Superior temporal gyrus (tissue), 1 donor: ENCODE data around the gene NIPBL.
"Not testable (repeated sequence)": the region's sequence is repeated elsewhere in the genome, so short reads cannot be mapped to it uniquely, and the experiment has no call there.

Source experiments
- DNase-seq: peaks from one replicate; pipeline ENCODE4 v3.0.0-alpha.2; 2016; ENCODE audit errors: extremely low spot score

NIPBL gene

DNA sequence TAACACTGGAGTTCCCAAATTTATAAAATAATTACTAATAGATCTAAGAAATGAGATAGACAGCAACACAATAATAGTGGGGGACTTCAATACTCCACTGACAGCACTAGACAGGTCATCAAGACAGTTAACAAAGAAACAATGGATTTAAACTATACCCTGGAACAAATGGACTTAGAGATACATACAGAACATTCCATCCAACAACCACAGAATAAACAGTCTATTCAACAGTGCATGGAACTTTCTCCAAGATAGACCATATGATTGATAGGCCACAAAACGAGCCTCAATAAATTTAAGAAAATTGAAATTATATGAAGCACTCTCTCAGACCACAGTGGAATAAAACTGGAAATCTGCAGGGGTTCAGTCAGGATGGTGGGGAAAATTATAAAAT lies 209.5 kb downstream of the NIPBL start:
- DNase-seq: not testable (repeated sequence)

GRCh38 chr5:37086466-37087173 lies 210.1 kb downstream of the NIPBL start:
- DNase-seq: no peak

- no peak for DNase-seq
Observed at GRCh38 chr5:37088009-37088408, 211.4 kb downstream of the NIPBL start.

GRCh38 chr5:37090123-37090726 lies 213.7 kb downstream of the NIPBL start:
- no peak for DNase-seq

DNA sequence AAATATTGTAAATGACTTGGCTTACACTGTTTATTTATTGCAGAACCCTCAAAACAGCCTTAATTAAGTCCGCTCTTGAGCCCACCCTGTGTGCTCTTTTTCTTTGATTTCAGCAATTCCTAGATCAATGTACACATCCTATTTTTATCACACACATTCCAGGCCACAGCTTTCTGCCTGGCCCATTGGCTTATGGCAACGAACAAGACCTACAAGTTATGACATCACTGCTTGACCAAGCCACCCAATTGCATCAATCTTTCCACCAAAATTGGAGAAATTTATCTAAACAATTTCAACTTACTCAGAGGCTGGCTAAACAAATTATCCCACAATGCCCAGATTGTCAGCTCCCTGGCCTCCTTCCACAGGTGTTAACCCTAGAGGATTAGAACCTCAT lies 214.2 kb downstream of the NIPBL start:
- DNase-seq: no peak

GRCh38 chr5:37093795-37094194 lies 217.2 kb downstream of the NIPBL start:
- not testable (repeated sequence) for DNase-seq

DNA sequence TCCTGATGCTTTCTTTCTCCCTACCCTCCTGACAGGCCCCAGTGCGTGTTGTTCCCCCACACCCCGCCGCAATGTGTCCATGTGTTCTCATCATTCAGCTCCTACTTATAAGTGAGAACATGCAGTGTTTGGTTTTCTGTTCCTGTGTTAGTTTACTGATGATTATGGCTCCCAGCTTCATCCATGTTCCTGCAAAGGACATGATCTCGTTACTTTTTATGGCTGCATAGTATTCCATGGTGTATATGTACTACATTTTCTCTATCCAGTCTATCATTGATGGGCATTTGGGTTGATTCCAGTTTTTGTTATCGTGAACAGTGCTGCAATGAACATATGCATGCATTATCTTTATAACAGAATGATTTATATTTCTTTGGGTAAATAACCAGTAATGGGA lies 222.7 kb downstream of the NIPBL start:
- DNase-seq: not testable (repeated sequence)

GRCh38 chr5:37103302-37103701 lies 226.7 kb downstream of the NIPBL start:
- no peak for DNase-seq

DNA sequence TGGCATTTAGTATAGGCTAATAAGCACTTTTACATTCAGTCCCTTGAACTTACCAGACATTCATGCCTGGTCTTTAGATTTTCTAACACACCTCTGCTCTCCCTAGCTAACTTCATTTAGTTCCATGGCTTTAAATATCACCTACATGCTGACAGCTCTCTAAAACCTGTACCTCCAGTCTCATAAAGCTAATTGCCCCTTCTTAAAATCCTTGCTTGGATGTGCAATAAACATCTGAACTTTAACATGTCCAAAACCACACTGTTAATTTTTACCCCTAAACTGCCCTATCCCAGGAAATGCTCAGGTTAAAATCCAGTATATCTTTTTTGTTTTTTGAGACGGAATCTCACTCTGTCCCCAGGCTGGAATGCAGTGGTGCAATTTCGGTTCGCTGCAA lies 232.8 kb downstream of the NIPBL start:
- DNase-seq: no peak

GRCh38 chr5:37110135-37110534 lies 233.6 kb downstream of the NIPBL start:
- no peak for DNase-seq

DNA sequence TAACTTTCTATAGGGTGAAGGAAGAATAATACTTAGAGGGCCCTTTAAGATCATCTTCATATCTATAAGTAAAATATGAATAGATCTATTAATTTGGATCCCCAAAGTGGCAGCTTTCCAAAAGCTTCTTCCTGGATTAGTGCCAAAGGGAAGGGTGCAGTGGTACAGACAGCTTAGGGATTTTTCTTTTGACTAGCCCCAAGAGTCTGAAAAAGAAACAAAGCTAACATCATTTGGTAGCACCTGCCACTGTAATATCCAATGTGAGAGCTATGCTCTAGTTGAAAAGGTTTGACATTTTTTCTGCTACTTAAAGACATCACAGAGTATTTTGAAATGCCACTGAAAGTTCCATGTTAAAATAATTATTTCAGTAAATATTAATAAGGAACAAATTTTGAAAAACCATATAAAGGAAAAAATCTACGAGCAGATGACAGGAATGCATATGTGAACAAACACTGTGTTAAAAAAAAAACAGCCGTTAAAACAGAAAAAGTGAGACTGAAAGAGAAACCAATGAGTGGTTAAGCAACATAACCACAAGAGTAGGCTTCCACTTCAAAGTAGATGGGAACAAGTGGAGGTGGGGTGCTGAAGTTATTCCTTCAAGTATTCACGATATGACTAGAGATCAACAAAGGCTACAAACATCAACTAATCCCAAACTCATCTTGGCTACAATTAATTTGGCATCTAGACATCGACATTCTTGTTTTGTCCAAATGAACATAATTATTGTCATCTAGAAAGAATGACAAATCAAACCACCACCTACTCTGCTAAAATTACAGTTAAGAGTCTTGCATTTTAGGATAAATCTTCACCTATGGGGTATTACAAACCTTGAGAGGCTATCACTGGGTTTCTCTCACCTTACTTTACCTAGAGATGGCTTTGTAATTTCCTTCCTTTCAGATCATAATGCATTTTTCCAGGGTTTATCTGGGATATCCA lies 235.1 kb downstream of the NIPBL start:
- DNase-seq: no peak

DNA sequence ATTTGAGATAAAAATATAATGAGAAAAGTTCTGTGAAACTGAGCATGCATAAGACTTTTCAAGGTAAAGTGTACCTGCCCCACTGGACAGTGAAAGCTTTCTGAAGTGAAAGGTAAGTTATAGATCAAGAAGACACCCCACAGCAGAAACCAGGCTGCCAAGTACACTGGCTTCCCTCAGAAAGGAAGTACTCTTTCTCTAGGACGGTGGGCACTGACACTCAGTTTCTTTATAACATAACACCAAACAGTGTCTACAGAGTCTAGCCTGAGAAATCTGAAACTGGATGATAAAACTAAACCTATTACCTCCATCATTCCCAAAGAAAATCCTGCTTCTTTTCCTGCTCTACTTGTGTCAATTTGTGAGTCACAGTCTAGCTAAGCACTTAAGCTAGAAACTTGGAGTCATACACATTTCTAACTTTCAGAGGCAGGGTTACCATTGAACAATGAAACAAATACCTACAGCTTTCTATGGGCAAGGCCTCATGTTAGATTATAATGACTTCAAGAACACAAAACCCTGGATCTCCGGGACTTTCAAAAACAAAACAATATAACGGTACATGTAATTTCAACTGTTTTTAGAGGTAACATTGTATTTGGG lies 235.9 kb downstream of the NIPBL start:
- DNase-seq: no peak
